NB4 (cell line): ENCODE data around the gene SRGN.

Experiments used
- CTCF ChIP-seq: IDR thresholded peaks from one replicate; pipeline ENCODE4 v1.5.1; 2012; ENCODE audit warnings: low read depth, low read length
- POLR2A ChIP-seq: IDR thresholded peaks from 2 replicates; pipeline ENCODE4 v1.6.1; 2011; ENCODE audit warnings: mild to moderate bottlenecking; ENCODE audit not compliant: insufficient read length; ENCODE audit errors: extremely low read depth

DNA sequence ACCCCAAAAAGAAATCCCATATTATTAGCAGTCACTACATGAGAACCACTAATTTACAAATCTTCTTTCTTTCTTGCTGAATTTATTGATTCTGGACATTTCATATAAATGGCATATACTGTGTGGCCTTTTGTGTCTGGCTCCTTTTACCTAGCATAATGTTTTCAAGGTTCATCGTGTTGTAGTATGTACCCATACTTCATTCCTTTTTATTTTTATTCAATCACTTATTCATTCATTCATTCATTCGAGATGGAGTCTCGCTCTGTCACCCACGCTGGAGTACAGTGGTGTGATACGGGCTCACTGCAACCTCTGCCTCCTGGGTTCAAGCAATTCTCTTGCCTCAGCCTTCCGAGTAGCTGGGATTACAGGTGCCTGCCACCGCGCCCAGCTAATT is 58.0 kb downstream of the SRGN start:
- TF ChIP-seq CTCF = no peak
- no peak for TF ChIP-seq POLR2A
